Uterus (tissue), 2 donors: ENCODE results near the gene ACSF3.

ENCODE experiments used
- CTCF ChIP-seq, 4 experiments: fragments of 200-600 bp in 2 of 4; fragments of 450-650 bp in 2 of 4; sonication (generic) in 2 of 4; IDR thresholded peaks; one replicate each; pipeline ENCODE4 v1.5.1; 2016 to 2019; ENCODE audit warnings: antibody characterized with exemption in 4 of 4, mild to moderate bottlenecking in 2 of 4, moderate library complexity in 1 of 4
- POLR2A ChIP-seq, 2 donors: fragments of 450-650 bp; IDR thresholded peaks; one replicate each; pipeline ENCODE4 v1.6.1; 2016; ENCODE audit warnings: antibody characterized with exemption in 2 of 2, mild to moderate bottlenecking in 1 of 2, moderate library complexity in 1 of 2

DNA sequence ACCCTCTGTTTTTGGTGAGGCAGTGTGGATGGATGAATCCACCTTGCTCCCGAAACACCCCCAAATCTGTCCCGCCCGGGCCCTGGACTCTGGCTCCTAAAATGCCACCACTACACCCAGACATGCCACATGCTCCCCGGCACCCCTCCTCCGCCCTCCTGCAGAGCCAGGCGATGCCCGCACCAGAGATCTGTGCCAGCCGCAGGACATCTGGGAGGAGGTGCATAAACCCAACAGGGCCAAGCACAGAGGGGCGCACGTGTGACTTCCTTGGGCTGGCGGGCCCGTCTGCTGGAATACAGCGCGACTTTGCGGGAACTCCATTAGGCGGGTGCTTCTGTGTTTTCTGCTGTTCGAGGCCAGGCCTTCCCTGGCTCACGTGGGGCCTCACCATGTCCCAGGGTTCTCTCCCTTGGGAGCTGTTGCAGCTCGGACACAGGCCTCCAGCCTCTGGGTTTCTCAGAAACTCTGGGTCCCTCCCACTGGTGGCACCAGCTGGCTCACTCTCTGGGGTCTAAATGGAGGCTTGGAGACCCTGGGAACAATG is 14.1 kb upstream of the ACSF3 start:
- TF ChIP-seq CTCF (IDR thresholded peaks at IDR 0.05) (no peak), POLR2A (IDR thresholded peaks at IDR 0.05) (no peak)
